GM19438 (cell line): Measurements from ENCODE around the gene HMGB1.

Experiments used
- ATAC-seq: cut with Tn5 transposase; IDR thresholded peaks from one replicate; pipeline ENCODE4 v1.9.1; 2021; ENCODE audit warnings: low read depth; ENCODE audit not compliant: unreplicated experiment

HMGB1 gene

GRCh38 chr13:30406779-30407416, 58.8 kb downstream of the HMGB1 start:
- ATAC-seq, result no peak
